ENCODE measurements around the gene AGFG1. TPM values are rescaled to one million over a fixed set of nuclear protein-coding genes. Genes with fewer than 3 reads are reported as not detected.

AGFG1 gene
- total RNA-seq, 2 donors from 2014 or later = 85.9 to 89.4 TPM

GRCh38 chr2:227497158-227497557 lies 25.2 kb downstream of the AGFG1 start:
- no peak overlapping the region for H3K27ac ChIP-seq

GRCh38 chr2:227499627-227500300 lies 27.8 kb downstream of the AGFG1 start:
- Histone ChIP-seq H3K4me3 (no peak overlapping the region), H3K27ac (no peak overlapping the region), H3K4me1 (ENCODE audit: control insufficient read depth in 1 of 2, low read depth in 2 of 2) (peaks cover 11 to 23% of the 10 kb centered on the region in 2 donors), H3K27me3 (replicated peaks; ENCODE audit: insufficient read depth) (no peaks in the 10 kb centered on the region), H3K9me3 (no peaks in the 10 kb centered on the region), H3K36me3 (no peaks in the 10 kb centered on the region)
- DNase-seq (ENCODE audit: low spot score) (no peak), ATAC-seq (ENCODE audit: insufficient number of reproducible peaks, low FRiP score, low read depth) (no peak)
- TF ChIP-seq CTCF (IDR thresholded peaks at IDR 0.05) = no peak

More at GRCh38 chr2:227497158-227497557, 25.2 kb downstream of the AGFG1 start:
- no peaks in the 10 kb centered on the region for H3K27me3 ChIP-seq (replicated peaks; ENCODE audit: insufficient read depth)
- H3K4me1 ChIP-seq (ENCODE audit: control insufficient read depth in 1 of 2, low read depth in 2 of 2) = peaks cover 3 to 4% of the 10 kb centered on the region in 2 donors
- DNase-seq (ENCODE audit: low spot score) (no peak), ATAC-seq (ENCODE audit: insufficient number of reproducible peaks, low FRiP score, low read depth) (no peak)
- TF ChIP-seq CTCF (IDR thresholded peaks at IDR 0.05) = no peak
- no peaks in the 10 kb centered on the region for H3K9me3 ChIP-seq
- H3K36me3 ChIP-seq = no peaks in the 10 kb centered on the region
- no peak overlapping the region for H3K4me3 ChIP-seq

- no peaks in the 10 kb centered on the region for H3K36me3 ChIP-seq
- H3K9me3 ChIP-seq = no peaks in the 10 kb centered on the region
- DNase-seq (ENCODE audit: low spot score) (no peak), ATAC-seq (ENCODE audit: insufficient number of reproducible peaks, low FRiP score, low read depth) (no peak)
- TF ChIP-seq CTCF (IDR thresholded peaks at IDR 0.05) = no peak
- peaks cover 12 to 26% of the 10 kb centered on the region in 2 donors for H3K4me1 ChIP-seq (ENCODE audit: control insufficient read depth in 1 of 2, low read depth in 2 of 2)
- H3K4me3 ChIP-seq = no peak overlapping the region
- H3K27ac ChIP-seq = no peak overlapping the region
- H3K27me3 ChIP-seq (replicated peaks; ENCODE audit: insufficient read depth) = no peaks in the 10 kb centered on the region
Measured at GRCh38 chr2:227500301-227500630, 28.3 kb downstream of the AGFG1 start.

GRCh38 chr2:227503433-227504406 lies 31.8 kb downstream of the AGFG1 start:
- H3K27me3 ChIP-seq (replicated peaks; ENCODE audit: insufficient read depth) = no peaks in the 10 kb centered on the region
- H3K36me3 ChIP-seq = no peaks in the 10 kb centered on the region
- H3K4me3 ChIP-seq = no peak overlapping the region
- no peaks in the 10 kb centered on the region for H3K9me3 ChIP-seq
- peak overlapping the region in 1 of 2 donors; percentile 28 for H3K27ac ChIP-seq
- ATAC-seq (ENCODE audit: insufficient number of reproducible peaks, low FRiP score, low read depth) (no peak), DNase-seq (ENCODE audit: low spot score) (peak; percentile 60)
- peak; percentile 25 for TF ChIP-seq CTCF (IDR thresholded peaks at IDR 0.05)
- peaks cover 35 to 48% of the 10 kb centered on the region in 2 donors for H3K4me1 ChIP-seq (ENCODE audit: control insufficient read depth in 1 of 2, low read depth in 2 of 2)

- DNase-seq (ENCODE audit: low spot score) (no peak), ATAC-seq (ENCODE audit: insufficient number of reproducible peaks, low FRiP score, low read depth) (no peak)
- no peak overlapping the region for H3K4me3 ChIP-seq
- no peaks in the 10 kb centered on the region for H3K36me3 ChIP-seq
- H3K4me1 ChIP-seq (ENCODE audit: control insufficient read depth in 1 of 2, low read depth in 2 of 2) = peaks cover 36 to 56% of the 10 kb centered on the region in 2 donors
- H3K9me3 ChIP-seq = no peaks in the 10 kb centered on the region
- TF ChIP-seq CTCF (IDR thresholded peaks at IDR 0.05) = no peak
- H3K27ac ChIP-seq = no peak overlapping the region
- no peaks in the 10 kb centered on the region for H3K27me3 ChIP-seq (replicated peaks; ENCODE audit: insufficient read depth)
Measured at GRCh38 chr2:227504700-227505099, 32.7 kb downstream of the AGFG1 start.
